ENCODE measurements around the gene GLG1. TPM values are rescaled to one million over a fixed set of nuclear protein-coding genes. Genes with fewer than 3 reads are reported as not detected.

Gene GLG1
- total RNA-seq, 1 donor from 2014 or later, result 81.4 TPM

GRCh38 chr16:74465281-74465680 is 141.6 kb downstream of the GLG1 start:
- H3K9me3 Mint-ChIP-seq, result no peaks in the 10 kb centered on the region
- ChIA-PET POLR2A (no interaction called here), CTCF (no interaction called here)
- intact Hi-C loops (cut with micrococcal nuclease), result no loop called here
- TF ChIP-seq CTCF (IDR thresholded peaks at IDR 0.05), result no peak
- no peak for DNase-seq
- no peak overlapping the region for H3K27ac Mint-ChIP-seq
- H3K27me3 Mint-ChIP-seq, result no peaks in the 10 kb centered on the region
- no peak overlapping the region for H3K4me3 Mint-ChIP-seq
- peaks cover 91% of the 10 kb centered on the region for H3K36me3 Mint-ChIP-seq (ENCODE audit: low read depth)
- H3K4me1 Mint-ChIP-seq, result peaks cover 16% of the 10 kb centered on the region
- ATAC-seq (ENCODE audit: low read depth), result no peak

- no peak overlapping the region for H3K4me3 Mint-ChIP-seq
These were observed 143.0 kb downstream of the GLG1 start for GRCh38 chr16:74463888-74464287.

GRCh38 chr16:74462361-74462760 is 144.6 kb downstream of the GLG1 start:
- Mint-ChIP-seq H3K27me3 (no peaks in the 10 kb centered on the region), H3K4me3 (no peak overlapping the region), H3K4me1 (peaks cover 16% of the 10 kb centered on the region), H3K36me3 (ENCODE audit: low read depth) (peaks cover 88% of the 10 kb centered on the region), H3K9me3 (no peaks in the 10 kb centered on the region), H3K27ac (no peak overlapping the region)
- ChIA-PET POLR2A (no interaction called here), CTCF (no interaction called here)
- no peak for TF ChIP-seq CTCF (IDR thresholded peaks at IDR 0.05)
- DNase-seq, result no peak
- ATAC-seq (ENCODE audit: low read depth), result no peak
- intact Hi-C loops (cut with micrococcal nuclease), result loop anchor here (5.0 kb wide), 1 partner anchor 160 kb away; no protein-coding TSS in a partner anchor

More at GRCh38 chr16:74463888-74464287, 143.0 kb downstream of the GLG1 start:
- H3K27ac Mint-ChIP-seq, result peak overlapping the region; percentile 76
- H3K9me3 Mint-ChIP-seq, result no peaks in the 10 kb centered on the region
- TF ChIP-seq CTCF (IDR thresholded peaks at IDR 0.05), result no peak
- H3K27me3 Mint-ChIP-seq, result no peaks in the 10 kb centered on the region
- ChIA-PET CTCF (no interaction called here), POLR2A (interaction anchor here (1.1 kb wide), 1 partner anchor 143 kb away, joined by 3 read pairs; the partner anchor contains the start of gene GLG1)
- H3K36me3 Mint-ChIP-seq (ENCODE audit: low read depth), result peaks cover 88% of the 10 kb centered on the region
- peaks cover 16% of the 10 kb centered on the region for H3K4me1 Mint-ChIP-seq
- DNase-seq (no peak), ATAC-seq (ENCODE audit: low read depth) (peak; percentile 98)
- intact Hi-C loops (cut with micrococcal nuclease), result loop anchor here (5.0 kb wide), 1 partner anchor 158 kb away; no protein-coding TSS in a partner anchor

GRCh38 chr16:74461826-74462225 is 145.1 kb downstream of the GLG1 start:
- Mint-ChIP-seq H3K27me3 (no peaks in the 10 kb centered on the region), H3K36me3 (ENCODE audit: low read depth) (peaks cover 86% of the 10 kb centered on the region), H3K27ac (no peak overlapping the region), H3K4me1 (peaks cover 16% of the 10 kb centered on the region), H3K9me3 (no peaks in the 10 kb centered on the region), H3K4me3 (no peak overlapping the region)
- intact Hi-C loops (cut with micrococcal nuclease), result loop anchor here (5.0 kb wide), 1 partner anchor 160 kb away; no protein-coding TSS in a partner anchor
- DNase-seq (no peak), ATAC-seq (ENCODE audit: low read depth) (no peak)
- ChIA-PET CTCF (no interaction called here), POLR2A (no interaction called here)
- no peak for TF ChIP-seq CTCF (IDR thresholded peaks at IDR 0.05)

- Mint-ChIP-seq H3K27ac (no peak overlapping the region), H3K27me3 (no peaks in the 10 kb centered on the region), H3K9me3 (no peaks in the 10 kb centered on the region), H3K36me3 (ENCODE audit: low read depth) (peaks cover 86% of the 10 kb centered on the region), H3K4me1 (peaks cover 13% of the 10 kb centered on the region), H3K4me3 (no peak overlapping the region)
- ChIA-PET CTCF (no interaction called here), POLR2A (no interaction called here)
- intact Hi-C loops (cut with micrococcal nuclease), result loop anchor here (5.0 kb wide), 1 partner anchor 162 kb away; no protein-coding TSS in a partner anchor
- no peak for DNase-seq
- no peak for TF ChIP-seq CTCF (IDR thresholded peaks at IDR 0.05)
- ATAC-seq (ENCODE audit: low read depth), result no peak
These were observed 146.4 kb downstream of the GLG1 start for GRCh38 chr16:74460542-74460941.
